Astrocyte of the cerebellum (primary cell): ENCODE results near the gene CRTC1.

ENCODE experiments used
- DNase-seq: peaks from one replicate; pipeline ENCODE4 v3.0.0-alpha.2; 2011; ENCODE audit warnings: low read depth
- H3K4me3 ChIP-seq: 2 replicates; pipeline ENCODE4 v1.5.1; 2011; ENCODE audit warnings: mild to moderate bottlenecking, low read depth, low read length, moderate library complexity
- in situ Hi-C: cut with HindIII; loops from 2 replicates; pipeline ENCODE4 v1.10.0; 2017; ENCODE audit warnings: low sequenced_read_pairs
- TF ChIP-seq, protein P1 (sequence below): IDR thresholded peaks from 2 replicates; pipeline ENCODE4 v1.5.1; 2012; ENCODE audit warnings: low read length, low read depth, moderate library complexity, mild to moderate bottlenecking; ENCODE audit errors: missing control alignments

CRTC1 gene

GRCh38 chr19:18637673-18638630, 45.5 kb upstream of the CRTC1 start:
- H3K4me3 ChIP-seq, result peak overlapping the region; percentile 82
- DNase-seq, result no peak
- in situ Hi-C loops, result no loop called here
- TF ChIP-seq, protein P1, sequence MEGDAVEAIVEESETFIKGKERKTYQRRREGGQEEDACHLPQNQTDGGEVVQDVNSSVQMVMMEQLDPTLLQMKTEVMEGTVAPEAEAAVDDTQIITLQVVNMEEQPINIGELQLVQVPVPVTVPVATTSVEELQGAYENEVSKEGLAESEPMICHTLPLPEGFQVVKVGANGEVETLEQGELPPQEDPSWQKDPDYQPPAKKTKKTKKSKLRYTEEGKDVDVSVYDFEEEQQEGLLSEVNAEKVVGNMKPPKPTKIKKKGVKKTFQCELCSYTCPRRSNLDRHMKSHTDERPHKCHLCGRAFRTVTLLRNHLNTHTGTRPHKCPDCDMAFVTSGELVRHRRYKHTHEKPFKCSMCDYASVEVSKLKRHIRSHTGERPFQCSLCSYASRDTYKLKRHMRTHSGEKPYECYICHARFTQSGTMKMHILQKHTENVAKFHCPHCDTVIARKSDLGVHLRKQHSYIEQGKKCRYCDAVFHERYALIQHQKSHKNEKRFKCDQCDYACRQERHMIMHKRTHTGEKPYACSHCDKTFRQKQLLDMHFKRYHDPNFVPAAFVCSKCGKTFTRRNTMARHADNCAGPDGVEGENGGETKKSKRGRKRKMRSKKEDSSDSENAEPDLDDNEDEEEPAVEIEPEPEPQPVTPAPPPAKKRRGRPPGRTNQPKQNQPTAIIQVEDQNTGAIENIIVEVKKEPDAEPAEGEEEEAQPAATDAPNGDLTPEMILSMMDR, result no peak

DNA sequence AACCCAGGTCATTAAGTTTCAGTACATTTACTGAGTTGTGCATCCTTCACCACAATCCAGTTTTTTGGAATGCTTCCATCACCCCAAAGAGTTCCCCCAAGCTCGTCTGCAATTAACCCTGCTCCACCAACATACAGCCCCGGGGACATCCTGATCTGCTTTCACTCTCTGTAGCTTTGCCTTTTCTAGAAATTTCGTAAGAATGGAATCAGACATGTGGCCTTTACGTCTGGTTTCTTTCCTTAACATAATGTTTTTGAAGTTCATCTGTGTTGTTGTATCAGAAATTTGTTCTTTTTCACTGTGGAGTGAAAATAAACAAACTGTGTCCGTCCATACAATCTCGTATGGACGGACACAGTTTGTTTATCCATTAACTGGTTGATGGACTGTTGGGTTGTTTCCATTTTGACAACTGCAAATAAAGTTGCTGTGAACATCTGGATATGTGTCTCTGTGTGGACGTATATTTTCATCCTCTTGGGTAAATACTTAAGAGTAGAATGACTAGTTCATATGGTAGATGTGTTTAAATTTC, 43.7 kb upstream of the CRTC1 start:
- TF ChIP-seq, protein P1, result no peak
- in situ Hi-C loops, result no loop called here
- DNase-seq, result no peak
- no peak overlapping the region for H3K4me3 ChIP-seq

- H3K4me3 ChIP-seq, result no peak overlapping the region
- in situ Hi-C loops, result no loop called here
- no peak for DNase-seq
- TF ChIP-seq, protein P1, result no peak
These were observed 39.1 kb upstream of the CRTC1 start for GRCh38 chr19:18644196-18645034.

DNA sequence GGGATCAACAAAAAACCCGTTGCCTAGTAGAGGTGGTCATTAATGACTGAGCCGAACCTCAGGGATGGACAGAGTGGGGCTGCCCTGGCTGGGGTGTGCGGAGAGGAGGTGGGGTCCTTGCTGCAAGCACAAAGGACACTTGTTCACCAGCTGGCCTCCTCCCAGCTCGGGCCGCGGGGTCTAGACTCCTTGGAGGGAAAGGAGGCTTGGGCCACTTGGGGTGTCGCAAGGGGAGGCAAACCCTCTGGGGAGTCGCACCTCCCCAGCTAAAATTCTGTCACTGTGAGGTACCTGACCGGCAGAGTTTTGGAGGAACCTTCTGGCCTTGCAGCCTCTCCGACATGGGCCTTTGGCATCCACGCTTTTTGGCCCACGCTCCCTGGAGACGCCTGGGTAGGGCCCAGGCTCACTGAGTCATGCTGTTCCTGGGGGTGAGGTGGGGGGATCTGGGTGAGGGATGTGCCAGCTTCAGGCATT, 38.4 kb upstream of the CRTC1 start:
- no peak for DNase-seq
- TF ChIP-seq, protein P1, result no peak
- in situ Hi-C loops, result no loop called here
- no peak overlapping the region for H3K4me3 ChIP-seq

- in situ Hi-C loops, result no loop called here
- no peak for DNase-seq
- TF ChIP-seq, protein P1, result no peak
- no peak overlapping the region for H3K4me3 ChIP-seq
These were observed 36.7 kb upstream of the CRTC1 start for GRCh38 chr19:18646535-18647370.
